Inflammatory macrophage treated with lipopolysaccharide for 4 hours (primary cell): ENCODE measurements around the gene NRK.
"Not testable (repeated sequence)": the region's sequence is repeated elsewhere in the genome, so short reads cannot be mapped to it uniquely, and the experiment has no call there.

Source experiments
- DNase-seq: peaks from one replicate; pipeline ENCODE4 v3.0.0-alpha.2; 2020

NRK gene

GRCh38 chrX:105882581-105883275, 60.4 kb downstream of the NRK start:
- DNase-seq: no peak

GRCh38 chrX:105894721-105895120, 72.4 kb downstream of the NRK start:
- no peak for DNase-seq

GRCh38 chrX:105909576-105909975, 87.2 kb downstream of the NRK start:
- DNase-seq: no peak

GRCh38 chrX:105910563-105911105, 88.3 kb downstream of the NRK start:
- no peak for DNase-seq

GRCh38 chrX:105945266-105945665, 122.9 kb downstream of the NRK start:
- DNase-seq: no peak

- no peak for DNase-seq
Measured at GRCh38 chrX:105969487-105969886, 147.1 kb downstream of the NRK start.

GRCh38 chrX:105972690-105973386, 150.5 kb downstream of the NRK start:
- DNase-seq: no peak

- DNase-seq: no peak
Measured at GRCh38 chrX:105973387-105973739, 151.0 kb downstream of the NRK start.

GRCh38 chrX:105975382-105975781, 153.0 kb downstream of the NRK start:
- DNase-seq: no peak

- DNase-seq: no peak
Measured at GRCh38 chrX:105981772-105982485, 159.6 kb downstream of the NRK start.

GRCh38 chrX:105988487-105988886, 166.1 kb downstream of the NRK start:
- not testable (repeated sequence) for DNase-seq

- DNase-seq: no peak
Measured at GRCh38 chrX:105999294-105999693, 177.0 kb downstream of the NRK start.

GRCh38 chrX:106000203-106000602, 177.9 kb downstream of the NRK start:
- DNase-seq: no peak

GRCh38 chrX:106000609-106001008, 178.3 kb downstream of the NRK start:
- DNase-seq: not testable (repeated sequence)

GRCh38 chrX:106005684-106006083, 183.3 kb downstream of the NRK start:
- DNase-seq: no peak

- no peak for DNase-seq
Measured at GRCh38 chrX:106007815-106008214, 185.5 kb downstream of the NRK start.
